GM12891 (cell line): ENCODE data around the gene CDHR4.
"Not testable (repeated sequence)": the region's sequence is repeated elsewhere in the genome, so short reads cannot be mapped to it uniquely, and the experiment has no call there.

ENCODE experiments used
- DNase-seq: peaks from one replicate; pipeline ENCODE4 v3.0.0; 2011; ENCODE audit warnings: low spot score; ENCODE audit not compliant: insufficient read length
- FAIRE-seq: peaks from 2 replicates; lab custom pipeline; 2011; peaks lifted over from hg19 to GRCh38; lab: Jason Lieb, UNC
- PAX5 ChIP-seq: IDR thresholded peaks from 2 replicates; pipeline ENCODE4 v1.6.1; 2011; ENCODE audit warnings: low read length, moderate library complexity, mild to moderate bottlenecking; ENCODE audit not compliant: insufficient read depth, severe bottlenecking
- POLR2A ChIP-seq: IDR thresholded peaks from 2 replicates; pipeline ENCODE4 v1.6.1; 2011; ENCODE audit warnings: low read depth, low read length, control low read depth
- POLR2AphosphoS5 ChIP-seq: IDR thresholded peaks from 2 replicates; pipeline ENCODE4 v1.6.1; 2011; ENCODE audit warnings: low read depth, low read length, control low read depth
- POU2F2 ChIP-seq: IDR thresholded peaks from 2 replicates; pipeline ENCODE4 v1.6.1; 2011; ENCODE audit warnings: low read depth, mild to moderate bottlenecking, control low read depth, low read length, moderate library complexity
- SPI1 ChIP-seq: IDR thresholded peaks from 2 replicates; pipeline ENCODE4 v1.6.1; 2011; ENCODE audit warnings: low read depth, low read length, control low read depth
- TAF1 ChIP-seq: IDR thresholded peaks from 2 replicates; pipeline ENCODE4 v1.6.1; 2011; ENCODE audit warnings: low read depth, low read length, control low read depth

Gene CDHR4

DNA sequence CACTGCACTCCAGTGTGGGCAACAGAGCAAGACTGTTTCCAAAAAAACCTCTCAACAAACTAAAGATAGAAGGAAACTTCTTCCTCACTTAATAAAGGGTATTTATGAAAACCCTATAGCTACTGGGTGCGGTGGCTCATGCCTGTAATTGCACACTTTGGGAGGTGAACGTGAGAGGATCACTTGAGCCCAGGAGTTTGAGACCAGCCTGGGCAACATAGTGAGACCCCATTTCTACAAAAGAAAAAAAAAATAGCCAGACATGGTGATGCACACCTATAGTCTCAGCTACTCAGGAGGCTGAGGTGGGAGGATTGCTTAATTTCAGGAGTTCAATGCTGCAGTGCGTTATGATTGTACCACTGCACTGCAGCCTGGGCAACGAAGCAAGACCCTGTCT, 35.7 kb downstream of the CDHR4 start:
- no peak for DNase-seq
- FAIRE-seq = no peak

DNA sequence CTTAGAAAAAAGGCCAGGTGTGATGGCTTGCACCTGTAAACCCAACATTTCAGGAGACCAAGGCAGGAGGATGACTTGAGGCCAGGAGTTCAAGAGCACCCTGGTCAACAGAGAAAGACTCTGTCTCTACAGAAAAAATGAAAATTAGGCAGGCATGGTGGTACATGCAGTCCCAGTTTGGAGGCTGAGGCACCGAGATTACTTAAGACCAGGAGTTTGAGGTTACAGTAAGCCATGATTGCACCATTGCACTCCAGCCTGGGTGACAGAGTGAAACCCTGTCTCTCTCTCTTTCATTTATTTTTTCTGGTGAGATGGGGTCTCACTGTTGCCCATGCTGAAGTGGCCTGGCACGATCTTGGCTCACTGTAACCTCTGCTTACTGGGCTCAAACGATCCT, 38.0 kb downstream of the CDHR4 start:
- no peak for FAIRE-seq
- no peak for DNase-seq
- no peak for TF ChIP-seq POLR2AphosphoS5
- TF ChIP-seq TAF1 = no peak
- TF ChIP-seq PAX5 = no peak
- no peak for TF ChIP-seq POU2F2
- TF ChIP-seq POLR2A = no peak
- TF ChIP-seq SPI1 = no peak

More for the DNA sequence above, 35.7 kb downstream of the CDHR4 start:
- TF ChIP-seq PAX5 = no peak
- TF ChIP-seq POU2F2 = no peak

DNA sequence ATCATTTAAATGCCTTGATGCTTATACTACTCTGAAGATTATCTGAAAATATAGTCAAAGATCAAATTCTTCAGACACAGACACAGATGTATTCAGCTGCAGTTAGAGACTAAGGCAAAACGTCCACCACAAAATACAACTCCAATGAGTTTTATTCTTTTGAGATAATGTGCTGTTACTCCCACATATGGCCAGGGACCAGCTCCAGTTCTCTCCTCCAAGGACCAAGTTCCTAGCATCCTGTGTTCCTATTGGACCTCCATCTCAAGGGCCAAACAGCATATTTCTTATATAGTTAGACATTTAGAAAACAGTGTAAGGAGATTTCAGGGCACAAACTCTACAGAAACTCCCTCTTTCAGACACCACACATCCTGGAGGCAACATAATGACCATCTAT, 40.4 kb downstream of the CDHR4 start:
- no peak for DNase-seq
- no peak for FAIRE-seq

DNA sequence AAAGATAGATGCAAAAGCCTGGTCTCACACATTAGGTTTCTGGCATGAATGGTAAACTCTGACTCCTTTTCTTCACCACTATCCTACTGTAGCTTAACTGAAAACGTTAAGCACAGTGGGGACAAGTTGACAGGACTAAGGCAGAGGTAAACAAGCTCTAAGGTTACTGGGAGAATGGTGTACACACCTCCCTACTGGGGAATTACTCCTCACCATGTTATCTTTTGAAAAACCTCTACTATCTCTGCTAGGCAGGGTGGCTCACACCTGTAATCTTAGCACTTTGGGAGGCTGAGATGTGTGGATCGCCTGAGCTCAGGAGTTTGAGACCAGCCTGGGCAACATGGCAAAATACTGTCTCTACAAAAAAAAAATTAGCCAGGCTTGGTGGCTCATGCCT, 42.5 kb downstream of the CDHR4 start:
- DNase-seq = no peak
- FAIRE-seq = no peak
- TF ChIP-seq POU2F2 (no peak), POLR2AphosphoS5 (no peak)

More for the DNA sequence above, 40.4 kb downstream of the CDHR4 start:
- TF ChIP-seq POLR2A = no peak
- no peak for TF ChIP-seq POLR2AphosphoS5
- no peak for TF ChIP-seq PAX5

DNA sequence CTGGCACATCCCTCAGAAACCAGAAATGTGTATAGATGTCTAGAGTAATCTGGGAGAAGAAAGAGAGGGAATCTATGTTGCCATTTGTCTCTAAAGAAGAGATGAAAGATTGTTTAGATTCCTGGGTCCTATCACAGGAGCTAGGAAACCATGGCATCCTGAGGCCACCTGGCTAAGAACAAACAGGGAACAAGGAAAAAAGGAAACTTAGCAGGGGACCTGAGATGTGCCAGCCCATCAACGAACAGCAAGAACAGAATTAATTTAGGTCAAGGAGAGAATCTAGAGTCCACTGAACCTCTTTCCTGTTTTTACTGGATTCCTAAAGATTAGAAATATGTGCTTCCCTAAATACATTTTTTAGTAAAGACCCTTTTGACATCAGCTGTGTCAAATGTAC, 43.6 kb downstream of the CDHR4 start:
- TF ChIP-seq TAF1 = no peak
- TF ChIP-seq SPI1 = no peak
- TF ChIP-seq POLR2A = no peak
- TF ChIP-seq POLR2AphosphoS5 = no peak
- no peak for TF ChIP-seq PAX5
- no peak for TF ChIP-seq POU2F2
- DNase-seq (no peak), FAIRE-seq (no peak)

DNA sequence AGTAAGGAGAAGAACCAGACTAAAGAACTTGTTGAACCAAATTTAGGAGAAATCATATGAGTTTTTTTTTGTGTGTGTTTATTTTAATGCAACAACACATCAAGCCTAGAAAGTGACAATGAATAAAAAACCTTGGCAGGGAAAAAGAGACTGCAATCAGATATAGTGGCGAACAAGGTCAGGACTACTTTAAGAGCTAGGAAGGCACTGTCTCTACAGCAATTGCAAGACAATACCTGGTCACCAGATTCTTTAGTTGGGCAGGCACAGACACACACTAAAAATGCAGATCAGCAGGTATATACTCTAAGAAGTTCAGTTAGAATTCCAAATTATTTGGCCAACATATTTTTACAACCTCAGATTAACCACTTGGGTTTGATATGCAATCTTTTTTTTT, 45.1 kb downstream of the CDHR4 start:
- DNase-seq (no peak), FAIRE-seq (no peak)
- TF ChIP-seq POU2F2 = no peak
- TF ChIP-seq POLR2A = no peak

DNA sequence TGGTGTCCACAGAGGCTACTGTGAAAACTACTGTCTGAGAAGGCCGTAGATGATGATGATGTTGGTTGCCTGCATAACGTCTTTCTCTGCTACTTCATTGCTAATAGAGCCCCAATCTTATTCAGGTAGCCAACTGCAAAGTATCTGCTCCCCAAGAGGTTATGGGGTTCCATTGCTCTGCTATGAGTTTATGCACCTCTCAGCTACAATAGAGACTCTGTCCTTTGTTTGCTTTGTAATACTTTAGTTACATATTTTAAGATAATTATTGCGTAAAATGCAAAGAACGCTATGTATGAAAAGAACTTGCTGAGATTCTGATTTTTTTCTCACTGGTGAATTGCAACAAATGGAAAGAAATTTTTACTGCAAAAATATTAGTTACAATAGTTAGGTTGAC, 48.2 kb downstream of the CDHR4 start:
- DNase-seq (no peak), FAIRE-seq (no peak)
- TF ChIP-seq POLR2AphosphoS5 = no peak
- no peak for TF ChIP-seq TAF1
- TF ChIP-seq POU2F2 = no peak
- TF ChIP-seq PAX5 = no peak
- no peak for TF ChIP-seq SPI1
- no peak for TF ChIP-seq POLR2A

DNA sequence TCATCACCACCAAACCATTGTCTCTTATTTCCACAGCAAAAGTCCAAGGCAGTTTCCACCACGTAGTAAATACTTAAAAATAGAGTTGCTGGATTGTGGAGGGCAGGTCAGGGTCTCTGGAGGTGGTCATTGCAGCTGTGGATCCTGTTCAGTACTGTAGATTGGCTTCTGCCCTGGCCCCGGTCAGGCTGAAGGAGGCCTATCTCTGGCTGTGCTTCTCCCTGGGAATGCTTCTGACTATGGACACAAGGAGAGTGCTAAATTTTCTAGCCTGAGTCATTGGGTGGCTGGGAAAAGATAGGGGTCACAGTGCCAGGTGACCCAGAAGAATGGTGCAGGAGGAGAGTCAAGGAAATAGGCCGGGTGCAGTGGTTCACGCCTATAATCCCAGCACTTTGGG, 49.6 kb downstream of the CDHR4 start:
- no peak for FAIRE-seq
- TF ChIP-seq PAX5 = no peak
- no peak for TF ChIP-seq SPI1
- TF ChIP-seq POLR2A = no peak
- TF ChIP-seq POU2F2 = no peak
- TF ChIP-seq POLR2AphosphoS5 = no peak
- no peak for TF ChIP-seq TAF1

DNA sequence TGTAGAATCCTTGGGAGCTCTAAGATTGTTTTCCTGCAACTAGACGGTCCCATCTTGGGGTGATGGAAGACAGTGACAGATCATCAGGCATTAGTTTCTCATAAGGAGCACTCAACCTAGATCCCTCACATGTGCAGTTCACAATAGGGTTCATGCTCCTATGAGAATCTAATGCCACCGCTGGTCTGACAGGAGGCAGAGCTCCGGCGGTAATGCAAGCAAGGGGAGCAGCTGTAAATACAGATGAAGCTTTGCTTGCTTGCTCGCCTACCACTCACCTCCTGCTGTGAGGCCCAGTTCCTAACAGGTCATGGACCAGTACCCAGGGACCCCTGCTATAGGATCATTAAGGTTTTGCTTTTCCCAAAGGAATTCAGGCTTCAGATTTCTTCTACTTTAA, 50.8 kb downstream of the CDHR4 start:
- FAIRE-seq, DNase-seq: not testable (repeated sequence)

More for the DNA sequence above, 49.6 kb downstream of the CDHR4 start:
- no peak for DNase-seq

DNA sequence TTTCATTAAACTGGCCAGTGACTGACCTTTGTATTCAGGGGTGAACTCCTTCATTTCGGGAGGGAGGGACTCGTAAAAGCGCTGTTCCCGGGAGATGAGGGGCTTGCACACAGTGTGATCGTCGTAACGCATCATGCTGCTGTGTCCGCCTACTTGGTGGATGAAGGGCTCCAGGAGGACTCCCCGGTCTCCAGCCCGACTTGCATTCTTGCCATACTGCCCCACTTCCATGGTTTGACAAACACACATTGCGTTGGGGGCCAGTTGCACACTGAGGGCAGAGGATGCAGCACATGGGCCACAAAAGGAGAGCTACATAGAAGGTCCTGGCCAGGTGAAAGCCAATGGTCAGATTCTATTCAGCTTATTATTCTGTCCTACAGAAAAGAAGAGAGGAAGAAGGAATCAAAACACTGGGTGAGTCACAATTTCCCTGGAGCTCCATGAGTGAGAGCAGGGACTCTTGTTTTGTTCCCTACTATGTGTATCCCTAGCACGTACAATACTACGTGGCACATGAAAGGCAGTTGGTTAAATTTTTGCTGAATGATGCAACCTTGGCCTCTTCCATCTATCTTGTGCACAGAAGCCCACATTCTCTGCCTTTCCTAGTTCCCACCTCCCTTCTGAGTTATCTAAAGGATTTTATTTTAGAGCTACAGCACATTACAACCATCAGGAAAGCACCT, 51.7 kb downstream of the CDHR4 start:
- FAIRE-seq (no peak), DNase-seq (no peak)
- TF ChIP-seq TAF1 (no peak), POLR2AphosphoS5 (no peak), PAX5 (no peak), SPI1 (no peak), POLR2A (no peak), POU2F2 (no peak)

DNA sequence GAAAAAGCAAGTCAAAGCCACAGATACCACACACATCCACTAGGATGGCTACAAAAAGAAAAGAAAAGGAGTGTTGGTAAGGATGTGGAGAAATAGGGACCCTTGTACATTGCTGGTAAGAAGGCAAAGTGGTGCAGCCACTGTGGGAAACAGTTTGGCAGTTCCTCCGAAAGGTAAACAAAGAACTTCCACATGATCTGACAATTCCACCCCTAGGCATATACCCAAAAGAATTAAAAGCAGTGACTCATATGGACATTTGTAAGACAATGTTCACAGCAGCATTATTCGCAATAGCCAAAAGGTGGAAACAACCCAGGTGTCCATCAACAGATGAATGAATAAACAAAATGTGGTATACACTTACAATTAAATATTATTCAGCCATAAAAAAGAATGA, 53.7 kb downstream of the CDHR4 start:
- TF ChIP-seq SPI1 = no peak
- TF ChIP-seq POU2F2 = no peak
- no peak for TF ChIP-seq TAF1
- TF ChIP-seq POLR2AphosphoS5 = no peak
- TF ChIP-seq PAX5 = no peak
- TF ChIP-seq POLR2A = no peak
- FAIRE-seq (no peak), DNase-seq (no peak)
